ENCODE measurements around the gene AMZ1.

Gene AMZ1

GRCh38 chr7:2750004-2750407, 62.0 kb downstream of the AMZ1 start:
- no peak for DNase-seq (ENCODE audit: low read depth in 2 of 2)

GRCh38 chr7:2751086-2751485, 63.1 kb downstream of the AMZ1 start:
- DNase-seq (ENCODE audit: low read depth in 2 of 2) = no peak

GRCh38 chr7:2753148-2753547, 65.1 kb downstream of the AMZ1 start:
- no peak for DNase-seq (ENCODE audit: low read depth in 2 of 2)

DNA sequence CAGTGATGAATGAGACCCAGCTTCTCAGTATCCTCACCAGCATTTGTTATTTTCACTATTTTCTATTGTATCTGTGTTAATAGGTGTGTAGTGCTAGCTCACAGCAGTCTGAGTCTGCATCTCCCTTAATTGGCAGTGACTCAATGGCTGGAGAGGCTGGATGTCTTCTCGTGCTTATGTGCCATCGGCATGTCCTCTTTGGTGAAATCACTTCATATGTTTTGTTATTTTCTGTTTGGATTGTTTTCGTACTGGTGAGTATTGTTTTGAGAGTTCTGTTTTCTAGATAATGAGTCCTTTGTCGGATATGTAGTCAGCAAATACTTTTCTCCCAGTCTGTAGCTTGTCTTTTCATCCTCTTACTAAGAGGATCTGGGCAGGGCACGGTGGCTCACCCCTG, 66.1 kb downstream of the AMZ1 start:
- DNase-seq (ENCODE audit: low read depth in 2 of 2) = no peak

DNA sequence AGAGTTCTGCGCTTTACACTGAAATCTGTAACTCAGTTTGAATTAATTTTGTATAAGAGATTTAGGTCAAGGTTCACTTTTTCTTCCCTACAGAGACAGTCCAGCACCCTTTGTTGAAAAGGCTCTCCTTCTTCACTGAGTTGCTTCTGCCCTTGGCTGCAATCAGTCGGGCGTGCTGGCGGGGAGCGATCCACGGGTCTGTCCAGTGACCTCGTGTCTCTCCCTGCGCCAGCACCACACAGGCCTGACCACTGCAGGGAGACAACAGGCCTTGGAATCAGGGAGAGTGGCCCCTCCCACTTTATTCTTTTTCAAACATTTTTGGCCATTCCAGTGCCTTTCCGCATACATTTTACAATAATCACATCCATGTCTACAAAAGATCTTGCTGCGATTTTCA, 66.9 kb downstream of the AMZ1 start:
- DNase-seq (ENCODE audit: low read depth in 2 of 2) = no peak

- no peak for DNase-seq (ENCODE audit: low read depth in 2 of 2)
Measured at GRCh38 chr7:2755531-2755930, 67.5 kb downstream of the AMZ1 start.

- no peak for DNase-seq (ENCODE audit: low read depth in 2 of 2)
Measured at GRCh38 chr7:2757361-2757903, 69.4 kb downstream of the AMZ1 start.

- no peak for DNase-seq (ENCODE audit: low read depth in 2 of 2)
Measured at GRCh38 chr7:2757904-2758672, 70.1 kb downstream of the AMZ1 start.

DNA sequence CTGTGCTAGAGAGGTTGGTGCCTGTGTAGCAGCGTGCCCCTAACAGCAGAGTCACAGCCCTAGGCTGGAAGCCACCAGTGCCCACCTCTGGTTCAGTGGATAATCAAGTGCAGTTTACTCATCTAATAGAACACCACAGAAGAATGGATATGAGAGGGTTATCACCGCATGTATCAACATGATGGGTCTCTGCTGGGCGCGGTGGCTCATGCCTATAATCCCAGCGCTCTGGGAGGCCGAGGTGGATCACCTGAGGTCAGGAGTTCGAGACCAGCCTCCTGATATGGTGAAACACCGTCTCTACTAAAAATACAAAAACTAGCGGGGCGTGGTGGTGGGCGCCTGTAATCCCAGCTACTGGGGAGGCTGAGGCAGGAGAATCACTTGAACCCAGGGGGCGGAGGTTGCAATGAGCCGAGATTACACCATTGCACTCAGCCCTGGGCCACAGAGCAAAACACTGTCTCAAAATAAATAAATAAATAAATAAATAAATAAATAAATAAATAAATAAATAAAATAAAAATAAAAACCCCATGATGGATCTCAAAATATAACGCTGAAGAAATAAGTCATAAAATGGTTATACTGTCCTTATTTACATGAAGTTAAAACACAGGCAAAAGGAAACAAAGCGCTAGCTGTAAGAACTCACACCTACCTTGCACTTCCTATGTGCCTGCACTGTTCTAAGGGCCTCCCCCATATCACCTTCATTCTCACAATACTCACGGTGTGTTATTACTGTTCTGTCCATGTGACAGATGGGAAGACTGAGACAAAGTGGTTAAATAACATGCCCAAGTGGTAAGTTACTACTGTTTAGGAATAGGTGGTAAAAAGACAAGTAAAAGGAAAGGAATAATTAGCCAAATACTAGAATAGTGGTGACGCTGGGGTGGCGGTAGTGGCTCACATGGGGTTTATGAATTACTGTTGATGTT, 70.9 kb downstream of the AMZ1 start:
- no peak for DNase-seq (ENCODE audit: low read depth in 2 of 2)

- DNase-seq (ENCODE audit: low read depth in 2 of 2) = no peak
Measured at GRCh38 chr7:2759736-2760097, 71.7 kb downstream of the AMZ1 start.

- no peak for DNase-seq (ENCODE audit: low read depth in 2 of 2)
Measured at GRCh38 chr7:2760098-2760889, 72.3 kb downstream of the AMZ1 start.

GRCh38 chr7:2761131-2761624, 73.2 kb downstream of the AMZ1 start:
- DNase-seq (ENCODE audit: low read depth in 2 of 2) = no peak

- no peak for DNase-seq (ENCODE audit: low read depth in 2 of 2)
Measured at GRCh38 chr7:2761801-2762497, 73.9 kb downstream of the AMZ1 start.

- no peak for DNase-seq (ENCODE audit: low read depth in 2 of 2)
Measured at GRCh38 chr7:2763597-2763996, 75.6 kb downstream of the AMZ1 start.

- no peak for DNase-seq (ENCODE audit: low read depth in 2 of 2)
Measured at GRCh38 chr7:2764621-2765020, 76.6 kb downstream of the AMZ1 start.
